NCI-H345 (cell line): ENCODE data around the gene PDYN.
"Not testable (repeated sequence)": the region's sequence is repeated elsewhere in the genome, so short reads cannot be mapped to it uniquely, and the experiment has no call there.

ENCODE experiments used
- DNase-seq: peaks from one replicate; lab custom pipeline; 2025; lab: John Stamatoyannopoulos, UW

Gene PDYN

GRCh38 chr20:1993986-1994385, at the start of gene PDYN:
Gene PDYN, minus strand, starts transcription at chr20:1994058. Its CDS starts 10,974 bp downstream, at chr20:1983084.
- DNase-seq, result no peak

GRCh38 chr20:2042400-2042799, 48.5 kb upstream of the PDYN start:
- DNase-seq, result no peak

GRCh38 chr20:2038161-2038560, 44.3 kb upstream of the PDYN start:
- peak; percentile 28 for DNase-seq

GRCh38 chr20:2037296-2037914, 43.5 kb upstream of the PDYN start:
- no peak for DNase-seq

- not testable (repeated sequence) for DNase-seq
Measured at GRCh38 chr20:2036357-2036756, 42.5 kb upstream of the PDYN start.

GRCh38 chr20:2032168-2032567, 38.3 kb upstream of the PDYN start:
- no peak for DNase-seq

GRCh38 chr20:2026514-2026913, 32.7 kb upstream of the PDYN start:
- no peak for DNase-seq

- DNase-seq, result no peak
Measured at GRCh38 chr20:2026004-2026403, 32.1 kb upstream of the PDYN start.

GRCh38 chr20:2023151-2023550, 29.3 kb upstream of the PDYN start:
- DNase-seq, result no peak

GRCh38 chr20:2022163-2022562, 28.3 kb upstream of the PDYN start:
- peak; percentile 13 for DNase-seq

GRCh38 chr20:2010533-2010932, 16.7 kb upstream of the PDYN start:
- no peak for DNase-seq

- DNase-seq, result peak; percentile 35
Measured at GRCh38 chr20:2006452-2007361, 12.8 kb upstream of the PDYN start.

- peak; percentile 14 for DNase-seq
Measured at GRCh38 chr20:2005831-2006426, 12.1 kb upstream of the PDYN start.

- no peak for DNase-seq
Measured at GRCh38 chr20:2005359-2005758, 11.5 kb upstream of the PDYN start.

- DNase-seq, result no peak
Measured at GRCh38 chr20:2004171-2004570, 10.3 kb upstream of the PDYN start.

- DNase-seq, result no peak
Measured at GRCh38 chr20:2002365-2002764, 8.5 kb upstream of the PDYN start.

GRCh38 chr20:2001119-2001518, 7.3 kb upstream of the PDYN start:
- DNase-seq, result no peak

GRCh38 chr20:2000285-2000684, 6.4 kb upstream of the PDYN start:
- DNase-seq, result no peak

GRCh38 chr20:1998715-1999114, 4.9 kb upstream of the PDYN start:
- DNase-seq, result no peak

- DNase-seq, result no peak
Measured at GRCh38 chr20:1998193-1998520, 4.3 kb upstream of the PDYN start.

- DNase-seq, result no peak
Measured at GRCh38 chr20:1997483-1998192, 3.8 kb upstream of the PDYN start.

- no peak for DNase-seq
Measured at GRCh38 chr20:1995531-1996310, 1.9 kb upstream of the PDYN start.
